H9 (cell line): Measurements from ENCODE around the gene HECTD2. TPM values are rescaled to one million over a fixed set of nuclear protein-coding genes. Genes with fewer than 3 reads are reported as not detected.

Experiments
- DNase-seq: peaks from one replicate; pipeline ENCODE4 v3.0.0-alpha.2; 2017
- H2AFZ ChIP-seq: one replicate; pipeline ENCODE4 v1.6.1; 2013; ENCODE audit warnings: mild to moderate bottlenecking, low read length, control low read depth, moderate library complexity
- H2AK5ac ChIP-seq: 2 replicates; pipeline ENCODE4 v1.6.1; 2013; ENCODE audit warnings: low read length, control low read depth, mixed read lengths; ENCODE audit not compliant: insufficient read length
- H2BK120ac ChIP-seq: one replicate; pipeline ENCODE4 v1.6.1; 2013; ENCODE audit warnings: low read depth, mild to moderate bottlenecking, low read length, control low read depth, inconsistent platforms; ENCODE audit not compliant: poor library complexity, severe bottlenecking
- H2BK12ac ChIP-seq: 2 replicates; pipeline ENCODE4 v1.6.1; 2013; ENCODE audit warnings: low read length, control low read depth, mixed read lengths, low read depth; ENCODE audit not compliant: insufficient read length
- H2BK15ac ChIP-seq: 2 replicates; pipeline ENCODE4 v1.6.1; 2013; ENCODE audit warnings: low read depth, low read length, control low read depth
- H2BK20ac ChIP-seq: one replicate; pipeline ENCODE4 v1.6.1; 2013; ENCODE audit warnings: low read depth, mild to moderate bottlenecking, low read length, control low read depth, inconsistent platforms; ENCODE audit not compliant: poor library complexity, severe bottlenecking
- H2BK5ac ChIP-seq: 2 replicates; pipeline ENCODE4 v1.6.1; 2013; ENCODE audit warnings: low read length, control low read depth, mixed read lengths; ENCODE audit not compliant: insufficient read length
- H3K14ac ChIP-seq: 2 replicates; pipeline ENCODE4 v1.6.1; 2013; ENCODE audit warnings: low read length, control low read depth; ENCODE audit not compliant: insufficient read depth
- H3K18ac ChIP-seq: 2 replicates; pipeline ENCODE4 v1.6.1; 2013; ENCODE audit warnings: low read depth, mild to moderate bottlenecking, mixed read lengths, low read length, control low read depth; ENCODE audit not compliant: insufficient read length
- H3K23ac ChIP-seq: 2 replicates; pipeline ENCODE4 v1.6.1; 2013; ENCODE audit warnings: low read length, control low read depth, mixed read lengths, low read depth; ENCODE audit not compliant: insufficient read length
- H3K23me2 ChIP-seq: 2 replicates; pipeline ENCODE4 v1.6.1; 2013; ENCODE audit warnings: low read depth, mild to moderate bottlenecking, mixed read lengths, low read length, control low read depth; ENCODE audit not compliant: insufficient read length, poor library complexity, severe bottlenecking
- H3K27ac ChIP-seq: 2 replicates; pipeline ENCODE4 v1.5.1; 2013; ENCODE audit warnings: low read length, control low read depth, mixed read lengths, low read depth; ENCODE audit not compliant: insufficient read length
- H3K27me3 ChIP-seq: 2 replicates; pipeline ENCODE4 v1.6.1; 2013; ENCODE audit warnings: low read length, control low read depth, inconsistent platforms; ENCODE audit not compliant: insufficient read depth
- H3K4ac ChIP-seq: 2 replicates; pipeline ENCODE4 v1.6.1; 2013; ENCODE audit warnings: low read depth, mild to moderate bottlenecking, control low read depth, inconsistent platforms, low read length, moderate library complexity
- H3K4me1 ChIP-seq: 2 replicates; pipeline ENCODE4 v1.6.1; 2013; ENCODE audit warnings: low read length, control low read depth, inconsistent platforms; ENCODE audit not compliant: insufficient read depth
- H3K4me2 ChIP-seq: 2 replicates; pipeline ENCODE4 v1.6.1; 2013; ENCODE audit warnings: low read length, control low read depth, mixed read lengths; ENCODE audit not compliant: insufficient read length, insufficient read depth
- H3K56ac ChIP-seq: 2 replicates; pipeline ENCODE4 v1.6.1; 2013; ENCODE audit warnings: low read depth, mild to moderate bottlenecking, mixed read lengths, low read length, control low read depth; ENCODE audit not compliant: insufficient read length
- H3K79me1 ChIP-seq: 2 replicates; pipeline ENCODE4 v1.6.1; 2013; ENCODE audit warnings: low read depth, mild to moderate bottlenecking, moderate library complexity, low read length, control low read depth, inconsistent platforms; ENCODE audit not compliant: insufficient read depth, poor library complexity, severe bottlenecking
- H3K79me2 ChIP-seq: 2 replicates; pipeline ENCODE4 v1.6.1; 2013; ENCODE audit warnings: low read length, control low read depth, inconsistent platforms; ENCODE audit not compliant: insufficient read depth
- H3K9ac ChIP-seq: 2 replicates; pipeline ENCODE4 v1.6.1; 2013; ENCODE audit warnings: low read length, control low read depth, mixed read lengths; ENCODE audit not compliant: insufficient read length; ENCODE audit errors: extremely low read depth
- H3K9me3 ChIP-seq: one replicate; pipeline ENCODE4 v1.6.1; 2013; ENCODE audit warnings: low read depth, low read length, inconsistent platforms; ENCODE audit not compliant: control insufficient read depth
- H3T11ph ChIP-seq: one replicate; pipeline ENCODE4 v1.6.1; 2013; ENCODE audit warnings: mild to moderate bottlenecking, low read length, control low read depth, inconsistent platforms
- H4K20me1 ChIP-seq: one replicate; pipeline ENCODE4 v1.6.1; 2013; ENCODE audit not compliant: control insufficient read depth, insufficient read length, insufficient read depth
- H4K5ac ChIP-seq: 2 replicates; pipeline ENCODE4 v1.6.1; 2013; ENCODE audit warnings: low read depth, mild to moderate bottlenecking, mixed read lengths, low read length, control low read depth; ENCODE audit not compliant: insufficient read length
- H4K8ac ChIP-seq: replicated peaks from 2 replicates; pipeline ENCODE4 v1.6.1; 2013; ENCODE audit warnings: low read length, control low read depth, mixed read lengths, low read depth; ENCODE audit not compliant: insufficient read length
- H4K91ac ChIP-seq: 2 replicates; pipeline ENCODE4 v1.6.1; 2013; ENCODE audit warnings: low read depth, mild to moderate bottlenecking, moderate library complexity, mixed read lengths, low read length, control low read depth; ENCODE audit not compliant: insufficient read length
- H3K27ac Mint-ChIP-seq, 3 experiments: 2 replicates in 2 of 3; 3 replicates in 1 of 3; pipeline ENCODE4 v1.8.0; 2020 to 2021; ENCODE audit warnings: mixed read lengths in 3 of 3, mild to moderate bottlenecking in 1 of 3, moderate library complexity in 1 of 3
- H3K27me3 Mint-ChIP-seq: 2 replicates; pipeline ENCODE4 v1.8.0; 2021; ENCODE audit warnings: low read depth, mild to moderate bottlenecking, moderate library complexity, mixed read lengths
- H3K36me3 Mint-ChIP-seq, 3 experiments: 2 replicates in 2 of 3; 3 replicates in 1 of 3; pipeline ENCODE4 v1.8.0; 2020 to 2021; ENCODE audit warnings: low read depth in 3 of 3, mixed read lengths in 3 of 3; ENCODE audit not compliant: insufficient read depth in 1 of 3
- H3K4me1 Mint-ChIP-seq, 2 experiments: 2 replicates each; pipeline ENCODE4 v1.8.0; 2020; ENCODE audit warnings: mixed read lengths in 2 of 2
- H3K4me3 Mint-ChIP-seq, 2 experiments: 2 replicates in 1 of 2; 3 replicates in 1 of 2; pipeline ENCODE4 v1.8.0; 2020 to 2021; ENCODE audit warnings: mild to moderate bottlenecking in 2 of 2, mixed read lengths in 2 of 2, moderate library complexity in 1 of 2
- H3K9me3 Mint-ChIP-seq, 2 experiments: 2 replicates in 1 of 2; 3 replicates in 1 of 2; pipeline ENCODE4 v1.8.0; 2020; ENCODE audit warnings: mild to moderate bottlenecking in 2 of 2, mixed read lengths in 2 of 2, moderate library complexity in 1 of 2
- WGBS: extraction: QIAGEN DNeasy Blood & Tissue Kit; methylation state at CpG from one replicate; pipeline ENCODE4 v1.1.7; 2013; ENCODE audit warnings: missing lambda C conversion rate, low lambda C conversion rate, mixed read lengths; ENCODE audit not compliant: insufficient read length; ENCODE audit errors: extremely low coverage; 5-methylcytosine and 5-hydroxymethylcytosine counted together
- total RNA-seq: library from RNA; stranded (reverse); gene quantifications from 2 replicates; pipeline ENCODE4 v1.2.1, GENCODE V29; 2021
- TF ChIP-seq, protein P1 (sequence below): fragments of 200-600 bp; sonication (generic); conservative IDR thresholded peaks from 3 replicates; pipeline ENCODE4 v1.8.0; 2021; ENCODE audit warnings: antibody characterized with exemption, mild to moderate bottlenecking

The HECTD2 gene
- total RNA-seq, 1 experiment from 2014 or later = 13.4 TPM

DNA sequence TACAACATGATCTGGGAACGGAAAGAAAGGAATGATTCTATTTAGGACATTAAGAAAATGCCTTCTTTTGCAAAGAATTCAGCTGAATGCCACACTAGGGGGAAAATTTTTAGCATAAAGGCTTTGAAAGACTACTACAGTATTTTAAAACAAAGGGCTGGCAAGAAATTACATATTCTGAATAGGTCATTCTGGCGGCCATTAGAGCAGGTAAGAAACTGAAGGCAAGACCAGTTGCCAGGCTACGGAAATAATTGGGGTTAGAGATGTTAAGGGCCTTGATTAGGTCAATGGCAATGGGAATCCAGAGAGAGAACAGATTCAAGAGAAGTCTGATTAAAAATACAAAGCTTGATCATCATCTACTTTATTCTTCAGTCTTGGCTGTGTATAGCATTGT lies 3.8 kb upstream of the HECTD2 start:
- Mint-ChIP-seq H3K9me3 (no peaks in the 10 kb centered on the region), H3K4me1 (peaks cover 43 to 45% of the 10 kb centered on the region in 2 experiments), H3K4me3 (no peak overlapping the region), H3K27me3 (no peaks in the 10 kb centered on the region), H3K36me3 (no peaks in the 10 kb centered on the region), H3K27ac (no peak overlapping the region)
- Histone ChIP-seq H3T11ph (no peak overlapping the region), H3K4me1 (no peaks in the 10 kb centered on the region), H2AK5ac (no peak overlapping the region), H3K4ac (no peak overlapping the region), H2BK20ac (no peak overlapping the region), H3K9ac (no peak overlapping the region), H3K4me2 (no peak overlapping the region), H3K79me2 (no peaks in the 10 kb centered on the region), H2BK5ac (no peak overlapping the region), H3K56ac (no peak overlapping the region), H3K27me3 (no peaks in the 10 kb centered on the region), H4K5ac (no peak overlapping the region), H3K23ac (no peak overlapping the region), H4K20me1 (no peaks in the 10 kb centered on the region), H3K23me2 (peaks cover 6% of the 10 kb centered on the region), H2BK120ac (no peak overlapping the region), H3K9me3 (no peaks in the 10 kb centered on the region), H3K14ac (no peak overlapping the region), H3K18ac (no peak overlapping the region), H4K8ac (no peak overlapping the region), H2AFZ (no peak overlapping the region), H4K91ac (no peak overlapping the region), H2BK15ac (no peak overlapping the region), H3K79me1 (no peaks in the 10 kb centered on the region), H3K27ac (no peak overlapping the region), H2BK12ac (no peak overlapping the region)
- WGBS = no CpG with 5 or more reads among the region's 3 CpGs
- TF ChIP-seq, protein P1, sequence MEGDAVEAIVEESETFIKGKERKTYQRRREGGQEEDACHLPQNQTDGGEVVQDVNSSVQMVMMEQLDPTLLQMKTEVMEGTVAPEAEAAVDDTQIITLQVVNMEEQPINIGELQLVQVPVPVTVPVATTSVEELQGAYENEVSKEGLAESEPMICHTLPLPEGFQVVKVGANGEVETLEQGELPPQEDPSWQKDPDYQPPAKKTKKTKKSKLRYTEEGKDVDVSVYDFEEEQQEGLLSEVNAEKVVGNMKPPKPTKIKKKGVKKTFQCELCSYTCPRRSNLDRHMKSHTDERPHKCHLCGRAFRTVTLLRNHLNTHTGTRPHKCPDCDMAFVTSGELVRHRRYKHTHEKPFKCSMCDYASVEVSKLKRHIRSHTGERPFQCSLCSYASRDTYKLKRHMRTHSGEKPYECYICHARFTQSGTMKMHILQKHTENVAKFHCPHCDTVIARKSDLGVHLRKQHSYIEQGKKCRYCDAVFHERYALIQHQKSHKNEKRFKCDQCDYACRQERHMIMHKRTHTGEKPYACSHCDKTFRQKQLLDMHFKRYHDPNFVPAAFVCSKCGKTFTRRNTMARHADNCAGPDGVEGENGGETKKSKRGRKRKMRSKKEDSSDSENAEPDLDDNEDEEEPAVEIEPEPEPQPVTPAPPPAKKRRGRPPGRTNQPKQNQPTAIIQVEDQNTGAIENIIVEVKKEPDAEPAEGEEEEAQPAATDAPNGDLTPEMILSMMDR = no peak
- no peak for DNase-seq
